Activated CD8-positive, alpha-beta memory T cell treated with anti-CD3 and anti-CD28 coated beads, Interleukin-2, amount 50 U/mL, for 1 hour (primary cell): ENCODE results near the gene RAP1GAP2.
"Not testable (repeated sequence)": the region's sequence is repeated elsewhere in the genome, so short reads cannot be mapped to it uniquely, and the experiment has no call there.

ENCODE experiments used
- DNase-seq: peaks from one replicate; pipeline ENCODE4 v3.0.0-alpha.2; 2020; ENCODE audit errors: extremely low read depth

RAP1GAP2 gene

GRCh38 chr17:2814481-2815341 lies 18.5 kb downstream of the RAP1GAP2 start:
- DNase-seq = peak; percentile 95

GRCh38 chr17:2815781-2816185 lies 19.5 kb downstream of the RAP1GAP2 start:
- no peak for DNase-seq

GRCh38 chr17:2816688-2817087 lies 20.4 kb downstream of the RAP1GAP2 start:
- no peak for DNase-seq

GRCh38 chr17:2819294-2819693 lies 23.1 kb downstream of the RAP1GAP2 start:
- not testable (repeated sequence) for DNase-seq

DNA sequence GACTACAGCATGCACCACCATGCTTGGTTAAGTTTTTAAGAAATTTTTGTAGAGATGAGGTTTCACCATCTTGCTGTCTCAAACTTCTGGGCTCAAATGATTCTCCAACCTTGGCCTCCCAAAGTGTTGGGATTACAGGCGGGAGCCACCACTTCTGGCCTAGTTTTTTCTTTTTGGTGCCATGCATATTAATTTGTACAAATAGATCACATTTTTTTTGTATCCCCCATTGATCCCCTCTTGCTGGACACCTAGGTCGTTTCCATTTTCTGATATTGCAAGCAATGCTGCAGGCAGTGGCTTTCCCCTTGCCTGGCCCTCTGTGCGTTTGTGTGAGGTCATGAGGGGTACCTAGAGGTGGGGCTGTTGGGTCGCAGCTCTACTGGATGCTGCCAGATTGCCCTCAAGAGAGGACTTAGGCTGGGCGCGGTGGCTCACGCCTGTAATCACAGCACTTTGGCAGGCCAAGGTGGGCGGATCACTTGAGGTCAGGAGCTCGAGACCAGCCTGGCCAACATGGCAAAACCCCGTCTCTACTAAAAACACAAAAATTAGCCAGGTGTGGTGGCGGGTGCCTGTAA lies 23.8 kb downstream of the RAP1GAP2 start:
- DNase-seq = no peak

DNA sequence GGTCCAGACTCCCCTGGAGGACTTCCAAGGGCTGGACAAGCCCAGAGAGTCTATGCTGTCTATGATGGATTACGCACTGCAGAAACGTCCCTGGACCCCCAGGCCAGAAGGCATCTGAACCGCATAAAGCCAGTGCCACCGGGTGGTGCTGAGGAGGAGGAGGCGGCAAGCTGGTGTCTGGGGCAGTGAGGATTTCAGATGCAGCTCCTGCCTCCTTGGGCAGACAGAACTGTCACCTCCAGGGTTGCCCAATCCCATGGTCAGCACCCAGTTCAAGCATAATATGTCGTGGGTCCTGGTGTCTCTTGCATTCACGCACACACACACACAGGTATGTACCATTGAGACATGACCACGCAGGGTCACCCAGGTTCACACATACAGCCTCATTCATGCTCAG lies 25.6 kb downstream of the RAP1GAP2 start:
- DNase-seq = no peak

GRCh38 chr17:2822358-2822757 lies 26.1 kb downstream of the RAP1GAP2 start:
- DNase-seq = no peak

GRCh38 chr17:2825253-2825970 lies 29.2 kb downstream of the RAP1GAP2 start:
- no peak for DNase-seq

GRCh38 chr17:2828397-2829038 lies 32.3 kb downstream of the RAP1GAP2 start:
- peak; percentile 22 for DNase-seq

- no peak for DNase-seq
Measured at GRCh38 chr17:2830678-2831077, 34.4 kb downstream of the RAP1GAP2 start.

DNA sequence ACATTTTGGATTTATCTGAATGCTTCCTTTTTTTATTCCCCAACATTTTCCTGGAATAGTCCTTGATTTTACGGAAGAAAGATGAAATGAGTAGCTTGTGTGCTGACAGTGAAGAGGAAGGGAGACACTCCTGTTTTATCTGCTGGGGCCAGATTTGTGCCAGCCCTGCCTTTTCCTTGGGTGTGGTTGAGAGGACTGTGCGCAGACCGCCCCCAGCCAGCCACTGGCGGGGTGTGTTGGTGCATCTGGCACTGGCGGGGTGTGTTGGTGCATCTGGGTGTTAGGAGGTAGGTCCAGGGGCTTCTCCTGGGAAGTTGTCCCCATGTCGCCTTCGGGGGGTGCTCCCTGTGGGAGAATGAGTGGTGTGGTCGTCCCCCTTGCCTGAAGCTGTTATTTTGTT lies 39.5 kb downstream of the RAP1GAP2 start:
- DNase-seq = no peak

- no peak for DNase-seq
Measured at GRCh38 chr17:2837147-2837561, 40.9 kb downstream of the RAP1GAP2 start.

DNA sequence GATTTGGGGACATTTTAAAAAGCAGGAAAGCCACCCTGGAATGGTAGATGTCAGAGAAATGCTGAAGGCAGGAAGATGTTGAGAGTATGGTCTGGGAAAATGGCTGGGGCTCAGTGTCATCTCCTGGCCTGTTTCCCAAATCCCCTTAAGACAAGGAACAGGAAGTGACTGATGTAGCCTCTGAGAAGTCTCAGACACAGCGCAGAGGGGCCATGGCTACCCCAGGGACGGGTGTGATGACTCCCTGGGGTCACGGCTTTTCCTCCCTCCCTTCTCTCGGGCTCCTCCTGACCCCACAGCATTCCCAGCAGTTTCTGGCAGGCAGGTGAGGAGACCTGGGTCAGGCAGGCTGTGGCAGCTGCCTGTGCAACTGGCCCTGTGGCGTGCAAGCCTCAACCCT lies 45.4 kb downstream of the RAP1GAP2 start:
- no peak for DNase-seq

DNA sequence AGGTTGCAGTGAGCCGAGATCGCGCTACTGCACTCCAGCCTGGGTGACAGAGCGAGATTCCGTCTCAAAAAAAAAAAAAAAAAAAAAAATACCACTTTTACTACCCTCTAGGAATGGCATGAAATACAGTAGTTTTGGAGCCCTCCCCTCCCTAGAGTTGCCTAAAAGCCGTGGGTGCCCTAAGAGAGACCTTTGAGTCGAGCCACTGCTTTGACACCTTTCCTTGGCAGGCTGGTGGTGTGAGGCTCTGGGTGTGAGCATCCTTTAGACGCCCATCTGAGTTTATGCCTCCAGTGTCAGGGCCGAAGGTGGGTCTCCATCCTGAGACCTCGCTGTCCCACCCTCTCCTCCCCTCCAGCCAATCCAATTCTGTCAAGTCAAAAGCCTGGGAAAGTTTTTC lies 46.2 kb downstream of the RAP1GAP2 start:
- no peak for DNase-seq

GRCh38 chr17:2844416-2844815 lies 48.2 kb downstream of the RAP1GAP2 start:
- DNase-seq = no peak

- no peak for DNase-seq
Measured at GRCh38 chr17:2847381-2848333, 51.4 kb downstream of the RAP1GAP2 start.

DNA sequence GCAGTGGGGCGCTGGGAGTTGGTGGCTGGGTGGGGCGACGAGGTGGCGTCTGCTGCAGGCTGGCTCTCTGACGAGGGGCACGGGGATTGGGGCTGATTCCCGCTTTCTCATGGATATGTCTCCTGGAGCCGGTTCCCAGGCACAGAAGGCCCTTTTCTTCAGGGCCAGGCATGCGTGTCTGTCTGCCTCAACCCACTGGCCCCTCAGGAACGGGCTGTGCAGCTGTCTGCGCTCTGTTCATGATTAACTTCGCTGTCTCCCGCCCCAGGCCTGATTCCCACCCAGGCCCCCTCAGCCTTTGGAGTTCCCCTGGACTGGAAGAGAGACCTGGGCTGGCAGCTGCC lies 53.1 kb downstream of the RAP1GAP2 start:
- DNase-seq = no peak

- no peak for DNase-seq
Measured at GRCh38 chr17:2850991-2851390, 54.8 kb downstream of the RAP1GAP2 start.

DNA sequence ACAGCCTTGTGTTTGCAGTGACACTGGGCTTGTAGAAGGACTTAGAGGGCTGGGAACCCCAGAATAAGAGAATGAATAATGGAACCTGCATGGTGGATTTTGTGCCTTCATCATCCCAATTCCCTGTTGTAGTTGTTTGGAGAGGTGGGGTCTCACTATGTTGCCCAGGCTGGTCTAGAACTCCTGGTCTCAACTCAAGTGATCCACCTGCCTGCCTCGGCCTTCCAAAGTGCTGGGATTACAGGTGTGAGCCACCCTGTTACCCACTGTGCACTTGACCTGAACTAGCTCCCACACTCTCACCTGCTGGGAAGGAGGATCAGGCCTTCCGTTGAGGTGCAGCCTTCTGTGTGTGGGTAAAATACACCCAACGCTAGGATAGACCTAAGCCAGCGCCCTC lies 55.4 kb downstream of the RAP1GAP2 start:
- DNase-seq = no peak

DNA sequence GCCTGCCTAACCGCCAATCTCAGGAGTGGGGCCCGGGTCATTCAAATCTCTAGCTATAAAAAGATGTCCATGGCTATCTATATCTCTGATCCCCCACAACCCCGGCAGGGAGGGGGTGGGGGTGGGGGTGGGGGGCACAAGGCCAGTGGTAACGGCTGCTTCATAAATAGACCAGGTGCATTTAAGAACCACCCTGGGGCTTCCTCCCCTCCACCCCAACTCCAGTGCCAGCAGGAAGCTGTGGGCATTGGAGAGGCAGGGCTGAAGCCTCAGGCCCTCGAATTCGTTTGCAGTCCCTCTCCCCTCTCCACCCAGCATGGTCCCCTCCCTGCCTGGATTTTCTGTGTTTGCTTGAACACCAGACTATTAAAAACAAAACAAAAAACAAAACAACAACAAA lies 56.0 kb downstream of the RAP1GAP2 start:
- DNase-seq = no peak

DNA sequence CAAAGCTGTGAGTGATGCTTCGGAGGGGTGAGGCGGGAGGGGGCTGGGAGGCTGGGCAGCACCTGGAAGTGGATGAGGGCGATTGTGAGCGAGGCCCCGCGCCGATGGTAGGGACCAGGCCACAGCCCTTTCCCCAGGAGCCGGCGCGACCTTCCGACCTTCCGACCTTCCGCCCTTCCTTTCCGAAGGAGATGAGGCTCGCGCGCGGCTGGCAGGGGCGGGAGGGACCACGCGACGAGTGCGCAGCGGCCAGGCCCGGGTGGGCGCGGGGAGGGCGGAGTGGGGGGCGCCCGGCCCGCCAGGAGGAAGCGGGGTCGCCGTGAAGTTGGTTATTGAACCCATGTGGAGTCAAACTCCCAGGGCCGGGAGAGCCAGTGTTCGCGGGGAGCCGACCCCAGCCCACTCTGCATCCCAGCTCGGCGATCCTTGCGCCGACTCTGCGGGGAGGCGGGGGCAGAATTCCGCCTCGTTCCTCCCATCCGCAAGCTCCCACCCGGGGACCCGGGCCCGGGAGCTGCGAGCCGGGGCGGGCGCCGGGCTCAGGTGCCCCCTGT lies 56.6 kb downstream of the RAP1GAP2 start:
- DNase-seq = no peak
